ENCODE data around the gene NPR2.
A peak's percentile ranks its signal among the peaks of the same experiment; 100 is the strongest.

The NPR2 gene

GRCh38 chr9:35789541-35789940 is 1.9 kb upstream of the NPR2 start:
- Histone ChIP-seq H4K8ac (ENCODE audit: low read length) (no peak overlapping the region), H3K4ac (ENCODE audit: low read depth in 1 of 2, low read length in 2 of 2) (no peak overlapping the region), H3K4me2 (ENCODE audit: low read length, poor library complexity, severe bottlenecking) (no peak overlapping the region), H2BK5ac (ENCODE audit: low read depth, low read length, poor library complexity, severe bottlenecking) (no peak overlapping the region), H3K27me3 (ENCODE audit: control insufficient read depth in 1 of 2, insufficient read depth in 1 of 2, low read length in 2 of 2) (no peaks in the 10 kb centered on the region), H3K36me3 (ENCODE audit: control insufficient read depth in 1 of 2, insufficient read depth in 2 of 2, low read depth in 1 of 2, low read length in 2 of 2) (peaks cover 0 to 6% of the 10 kb centered on the region in 2 experiments), H3K14ac (ENCODE audit: low read length in 2 of 2) (no peak overlapping the region), H3K23ac (ENCODE audit: low read length in 2 of 2) (no peak overlapping the region), H3K27ac (ENCODE audit: low read length, poor library complexity, severe bottlenecking) (no peak overlapping the region), H2AFZ (ENCODE audit: low read depth, low read length) (no peak overlapping the region), H4K91ac (ENCODE audit: low read length) (no peak overlapping the region), H3K9ac (ENCODE audit: low read length) (no peak overlapping the region), H2BK15ac (ENCODE audit: low read depth, poor library complexity, severe bottlenecking) (no peak overlapping the region), H3K4me3 (ENCODE audit: insufficient read depth in 1 of 2, low read depth in 1 of 2, low read length in 2 of 2) (no peak overlapping the region), H3K4me1 (ENCODE audit: control insufficient read depth, insufficient read depth, low read depth, low read length) (peaks cover 26% of the 10 kb centered on the region), H2AK5ac (ENCODE audit: low read length, severe bottlenecking) (no peak overlapping the region), H3K18ac (ENCODE audit: low read depth in 1 of 2, low read length in 2 of 2) (no peak overlapping the region), H3K79me1 (replicated peaks; ENCODE audit: low read length, poor library complexity, severe bottlenecking) (peaks cover 17% of the 10 kb centered on the region), H2BK12ac (ENCODE audit: low read length in 2 of 2) (no peak overlapping the region), H2BK120ac (ENCODE audit: low read depth, low read length) (no peak overlapping the region), H3K9me3 (ENCODE audit: control insufficient read depth, low read length) (no peaks in the 10 kb centered on the region)
- DNase-seq: no peak
- WGBS: 93% methylated on average over 1 of the region's 2 CpGs

- Histone ChIP-seq H2BK120ac (ENCODE audit: low read depth, low read length) (no peak overlapping the region), H2AFZ (ENCODE audit: low read depth, low read length) (no peak overlapping the region), H3K27me3 (ENCODE audit: control insufficient read depth in 1 of 2, insufficient read depth in 1 of 2, low read length in 2 of 2) (no peaks in the 10 kb centered on the region), H3K27ac (ENCODE audit: low read length, poor library complexity, severe bottlenecking) (no peak overlapping the region), H3K36me3 (ENCODE audit: control insufficient read depth in 1 of 2, insufficient read depth in 2 of 2, low read depth in 1 of 2, low read length in 2 of 2) (peaks cover 0 to 6% of the 10 kb centered on the region in 2 experiments), H4K8ac (ENCODE audit: low read length) (no peak overlapping the region), H3K4me2 (ENCODE audit: low read length, poor library complexity, severe bottlenecking) (no peak overlapping the region), H3K4me3 (ENCODE audit: insufficient read depth in 1 of 2, low read depth in 1 of 2, low read length in 2 of 2) (no peak overlapping the region), H3K9ac (ENCODE audit: low read length) (no peak overlapping the region), H2BK12ac (ENCODE audit: low read length in 2 of 2) (no peak overlapping the region), H3K79me1 (replicated peaks; ENCODE audit: low read length, poor library complexity, severe bottlenecking) (peaks cover 17% of the 10 kb centered on the region), H4K91ac (ENCODE audit: low read length) (no peak overlapping the region), H3K14ac (ENCODE audit: low read length in 2 of 2) (no peak overlapping the region), H3K4ac (ENCODE audit: low read depth in 1 of 2, low read length in 2 of 2) (no peak overlapping the region), H2BK5ac (ENCODE audit: low read depth, low read length, poor library complexity, severe bottlenecking) (no peak overlapping the region), H2AK5ac (ENCODE audit: low read length, severe bottlenecking) (no peak overlapping the region), H3K18ac (ENCODE audit: low read depth in 1 of 2, low read length in 2 of 2) (no peak overlapping the region), H3K4me1 (ENCODE audit: control insufficient read depth, insufficient read depth, low read depth, low read length) (peaks cover 27% of the 10 kb centered on the region), H2BK15ac (ENCODE audit: low read depth, poor library complexity, severe bottlenecking) (no peak overlapping the region), H3K9me3 (ENCODE audit: control insufficient read depth, low read length) (no peaks in the 10 kb centered on the region), H3K23ac (ENCODE audit: low read length in 2 of 2) (no peak overlapping the region)
- 44% methylated on average over 4 of the region's 4 CpGs for WGBS
- no peak for DNase-seq
Observed at GRCh38 chr9:35790025-35790384, 1.4 kb upstream of the NPR2 start.

GRCh38 chr9:35790385-35791296 is 750 bp upstream of the NPR2 start:
- Histone ChIP-seq H3K27me3 (ENCODE audit: control insufficient read depth in 1 of 2, insufficient read depth in 1 of 2, low read length in 2 of 2) (no peaks in the 10 kb centered on the region), H3K23ac (ENCODE audit: low read length in 2 of 2) (no peak overlapping the region), H3K4ac (ENCODE audit: low read depth in 1 of 2, low read length in 2 of 2) (peak overlapping the region; percentile 7 to 99), H4K91ac (ENCODE audit: low read length) (peak overlapping the region; percentile 88), H2AK5ac (ENCODE audit: low read length, severe bottlenecking) (no peak overlapping the region), H3K27ac (ENCODE audit: low read length, poor library complexity, severe bottlenecking) (no peak overlapping the region), H2BK120ac (ENCODE audit: low read depth, low read length) (peak overlapping the region; percentile 96), H2BK12ac (ENCODE audit: low read length in 2 of 2) (peak overlapping the region in 1 of 2 experiments; percentile 68), H3K14ac (ENCODE audit: low read length in 2 of 2) (peak overlapping the region in 1 of 2 experiments; percentile 92), H2BK5ac (ENCODE audit: low read depth, low read length, poor library complexity, severe bottlenecking) (no peak overlapping the region), H3K4me3 (ENCODE audit: insufficient read depth in 1 of 2, low read depth in 1 of 2, low read length in 2 of 2) (no peak overlapping the region), H3K9me3 (ENCODE audit: control insufficient read depth, low read length) (no peaks in the 10 kb centered on the region), H3K9ac (ENCODE audit: low read length) (peak overlapping the region; percentile 75), H3K79me1 (replicated peaks; ENCODE audit: low read length, poor library complexity, severe bottlenecking) (peaks cover 17% of the 10 kb centered on the region), H4K8ac (ENCODE audit: low read length) (peak overlapping the region; percentile 96), H3K4me1 (ENCODE audit: control insufficient read depth, insufficient read depth, low read depth, low read length) (peaks cover 27% of the 10 kb centered on the region), H3K4me2 (ENCODE audit: low read length, poor library complexity, severe bottlenecking) (peak overlapping the region; percentile 67), H3K18ac (ENCODE audit: low read depth in 1 of 2, low read length in 2 of 2) (peak overlapping the region; percentile 82 to 94), H2BK15ac (ENCODE audit: low read depth, poor library complexity, severe bottlenecking) (peak overlapping the region; percentile 44), H2AFZ (ENCODE audit: low read depth, low read length) (peak overlapping the region; percentile 84), H3K36me3 (ENCODE audit: control insufficient read depth in 1 of 2, insufficient read depth in 2 of 2, low read depth in 1 of 2, low read length in 2 of 2) (peaks cover 0 to 6% of the 10 kb centered on the region in 2 experiments)
- WGBS: 39% methylated on average over 32 of the region's 37 CpGs
- DNase-seq: peak; percentile 88

- Histone ChIP-seq H3K36me3 (ENCODE audit: control insufficient read depth in 1 of 2, insufficient read depth in 2 of 2, low read depth in 1 of 2, low read length in 2 of 2) (peaks cover 0 to 6% of the 10 kb centered on the region in 2 experiments), H3K4me3 (ENCODE audit: insufficient read depth in 1 of 2, low read depth in 1 of 2, low read length in 2 of 2) (peak overlapping the region; percentile 65 to 77), H3K4me2 (ENCODE audit: low read length, poor library complexity, severe bottlenecking) (peak overlapping the region; percentile 80), H3K14ac (ENCODE audit: low read length in 2 of 2) (no peak overlapping the region), H2AK5ac (ENCODE audit: low read length, severe bottlenecking) (no peak overlapping the region), H2AFZ (ENCODE audit: low read depth, low read length) (peak overlapping the region; percentile 73), H2BK12ac (ENCODE audit: low read length in 2 of 2) (peak overlapping the region in 1 of 2 experiments; percentile 7), H3K23ac (ENCODE audit: low read length in 2 of 2) (peak overlapping the region in 1 of 2 experiments; percentile 67), H4K8ac (ENCODE audit: low read length) (peak overlapping the region; percentile 71), H2BK5ac (ENCODE audit: low read depth, low read length, poor library complexity, severe bottlenecking) (no peak overlapping the region), H2BK15ac (ENCODE audit: low read depth, poor library complexity, severe bottlenecking) (no peak overlapping the region), H3K4me1 (ENCODE audit: control insufficient read depth, insufficient read depth, low read depth, low read length) (peaks cover 28% of the 10 kb centered on the region), H3K9me3 (ENCODE audit: control insufficient read depth, low read length) (no peaks in the 10 kb centered on the region), H3K4ac (ENCODE audit: low read depth in 1 of 2, low read length in 2 of 2) (peak overlapping the region; percentile 17 to 36), H3K79me1 (replicated peaks; ENCODE audit: low read length, poor library complexity, severe bottlenecking) (peaks cover 26% of the 10 kb centered on the region), H3K27ac (ENCODE audit: low read length, poor library complexity, severe bottlenecking) (no peak overlapping the region), H4K91ac (ENCODE audit: low read length) (peak overlapping the region; percentile 31), H3K9ac (ENCODE audit: low read length) (peak overlapping the region; percentile 91), H3K27me3 (ENCODE audit: control insufficient read depth in 1 of 2, insufficient read depth in 1 of 2, low read length in 2 of 2) (no peaks in the 10 kb centered on the region), H3K18ac (ENCODE audit: low read depth in 1 of 2, low read length in 2 of 2) (peak overlapping the region; percentile 93 to 95), H2BK120ac (ENCODE audit: low read depth, low read length) (no peak overlapping the region)
- DNase-seq: no peak
- WGBS: 84% methylated on average over 32 of the region's 34 CpGs
Observed at GRCh38 chr9:35792024-35792813, 828 bp downstream of the NPR2 start.
